Raji (cell line): ENCODE results near the gene NDRG2.

ENCODE experiments used
- POLR2A ChIP-seq: IDR thresholded peaks from 2 replicates; pipeline ENCODE4 v1.6.1; 2011; ENCODE audit warnings: low read depth, low read length, control low read depth; ENCODE audit not compliant: insufficient read depth

NDRG2 gene

DNA sequence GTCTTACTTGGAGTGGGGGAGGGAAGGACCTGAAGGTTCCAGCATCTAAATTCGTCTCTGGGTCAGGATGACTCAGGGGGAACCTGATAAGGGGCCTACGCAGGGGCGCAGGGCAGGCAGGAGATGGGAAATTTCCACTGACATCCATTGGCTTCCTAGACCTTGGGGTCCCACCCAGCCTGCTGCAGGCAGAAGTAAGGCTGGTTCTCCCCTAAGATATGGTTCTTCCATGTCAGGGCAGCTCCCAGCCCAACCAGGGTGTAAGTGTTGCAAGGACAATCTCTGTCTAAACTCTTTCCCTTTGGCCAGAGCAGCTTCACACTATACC lies 2.1 kb upstream of the NDRG2 start:
- no peak for TF ChIP-seq POLR2A

GRCh38 chr14:21026274-21026987 lies 1.6 kb upstream of the NDRG2 start:
- TF ChIP-seq POLR2A: no peak

DNA sequence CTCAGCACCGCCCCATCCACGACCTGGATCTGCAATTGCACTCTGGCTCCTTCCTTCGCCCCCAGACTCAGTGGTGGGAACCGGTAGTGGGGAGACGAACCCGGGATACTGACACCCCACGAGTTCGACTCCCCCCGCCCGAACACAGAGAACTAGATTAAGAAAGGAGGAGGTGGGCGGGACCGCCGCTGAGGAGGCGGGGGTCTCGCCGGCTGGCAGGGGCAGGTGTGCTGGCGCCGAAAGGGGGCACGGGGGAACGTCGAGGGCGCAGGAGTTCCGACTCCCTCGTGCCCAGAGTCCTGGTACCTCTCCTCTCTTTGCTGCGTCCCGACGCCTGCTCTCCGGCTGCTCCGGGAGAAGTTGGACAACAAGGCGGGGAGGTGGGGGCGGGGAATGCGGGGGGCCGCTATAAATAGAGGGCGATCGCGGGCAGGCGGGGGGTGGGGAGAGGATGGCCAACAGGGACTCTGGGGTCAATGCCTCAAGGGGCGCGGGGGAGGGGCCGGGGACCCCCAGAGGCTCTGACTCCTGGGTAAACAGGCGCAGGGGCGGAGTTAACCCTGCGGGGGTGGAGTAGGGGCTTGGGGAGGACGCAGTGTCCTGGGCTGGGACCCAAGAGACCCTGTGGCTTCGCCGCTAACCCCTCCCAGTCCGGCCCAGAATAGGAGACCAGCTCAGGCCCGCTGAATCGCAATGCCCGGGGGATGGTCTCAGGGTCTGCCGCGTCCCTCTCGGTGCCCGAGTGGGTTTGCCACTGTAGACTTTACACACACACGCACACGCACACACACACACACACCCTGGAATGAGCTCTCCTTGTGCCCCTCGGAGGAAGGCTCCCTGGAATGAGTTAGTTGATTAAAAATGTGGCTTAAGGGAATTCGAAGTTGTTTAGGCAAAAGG lies 761 bp upstream of the NDRG2 start:
- TF ChIP-seq POLR2A: no peak

GRCh38 chr14:21023817-21024584 lies 860 bp downstream of the NDRG2 start:
- no peak for TF ChIP-seq POLR2A

DNA sequence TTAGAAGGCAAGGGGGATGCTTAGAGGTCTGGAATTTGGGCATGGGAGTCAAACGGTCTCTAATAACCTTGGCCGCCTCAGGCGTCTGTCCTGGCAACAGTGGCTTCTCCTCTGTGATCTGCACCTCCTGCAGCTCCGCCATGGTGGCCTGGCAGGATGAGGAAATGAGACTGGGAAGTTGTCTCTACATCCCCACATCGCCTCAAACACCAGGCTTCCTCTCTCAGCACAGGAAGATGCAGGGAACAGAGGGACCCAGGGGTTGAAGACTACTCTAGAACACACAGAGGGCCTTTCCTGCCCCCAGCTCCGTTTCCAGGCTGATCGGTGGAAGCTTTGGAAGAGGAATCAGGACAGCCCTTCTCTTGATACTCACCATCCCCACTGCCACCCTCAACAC lies 1.7 kb downstream of the NDRG2 start:
- TF ChIP-seq POLR2A: no peak

DNA sequence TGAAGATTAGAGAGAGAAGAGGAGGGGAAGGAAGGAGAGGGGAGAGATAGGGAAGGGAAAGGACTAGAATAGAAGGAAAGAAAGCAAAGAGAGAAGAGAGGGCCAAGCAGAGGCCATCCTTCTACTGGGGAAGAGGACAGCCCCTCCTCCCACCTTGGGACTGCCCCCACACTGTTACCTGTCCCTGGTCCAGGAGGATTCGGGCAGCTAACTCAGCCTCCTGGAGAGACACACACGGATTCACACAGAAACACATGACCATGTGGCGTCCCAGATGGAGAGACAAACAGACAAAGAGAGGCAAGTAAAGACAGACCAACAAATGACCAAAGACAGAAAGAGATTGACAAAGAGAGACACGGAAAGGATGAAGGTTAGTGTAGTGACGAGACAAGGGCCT lies 2.2 kb downstream of the NDRG2 start:
- TF ChIP-seq POLR2A: no peak

DNA sequence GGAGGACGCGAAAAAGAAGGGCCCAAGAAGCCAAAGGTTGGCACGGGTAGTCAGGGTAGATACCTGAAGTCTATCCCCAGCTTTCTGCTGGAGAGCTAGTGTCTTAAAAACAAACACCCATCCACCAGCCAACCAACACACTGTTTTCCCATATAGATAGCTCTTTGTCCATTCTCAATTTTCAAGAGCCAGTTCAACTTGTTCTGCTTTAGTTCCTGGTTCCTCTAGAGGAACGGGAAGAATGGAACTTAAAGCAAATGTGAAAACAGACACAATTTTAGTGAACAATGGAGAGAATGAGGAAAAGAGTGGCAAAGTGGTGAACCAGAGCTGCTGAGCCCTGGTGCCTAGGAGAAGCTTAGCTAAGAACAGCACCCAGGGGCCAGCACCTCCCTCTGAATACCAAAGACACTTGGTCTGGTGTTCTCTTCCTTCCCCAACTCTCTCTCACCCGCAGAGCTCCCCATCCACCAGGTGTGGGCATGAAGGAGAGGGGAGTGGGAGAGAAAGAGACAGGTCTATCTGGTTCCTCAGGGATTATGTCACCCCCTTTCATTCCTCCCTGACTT lies 3.8 kb downstream of the NDRG2 start:
- TF ChIP-seq POLR2A: no peak

- TF ChIP-seq POLR2A: no peak
These were observed 5.5 kb downstream of the NDRG2 start for GRCh38 chr14:21019366-21019765.

DNA sequence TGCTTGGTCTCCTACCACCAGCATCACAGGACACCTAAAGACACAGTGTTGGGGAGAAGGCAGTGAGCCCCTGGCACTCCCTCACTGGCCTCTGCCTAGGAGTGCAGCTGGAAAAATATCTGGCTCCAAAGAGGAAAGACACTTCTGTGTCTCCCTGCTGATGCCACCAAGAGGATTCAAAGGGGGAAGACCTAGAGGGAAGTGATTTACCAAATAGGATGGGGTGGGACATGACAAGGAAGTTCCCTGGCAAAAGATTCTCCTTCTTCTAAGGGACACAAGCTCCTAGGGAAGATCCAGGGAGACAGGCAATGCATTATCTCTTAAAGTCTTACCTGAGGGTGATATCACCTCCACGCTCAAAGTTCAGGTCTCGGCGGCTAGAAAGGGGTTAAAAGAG lies 6.1 kb downstream of the NDRG2 start:
- no peak for TF ChIP-seq POLR2A

DNA sequence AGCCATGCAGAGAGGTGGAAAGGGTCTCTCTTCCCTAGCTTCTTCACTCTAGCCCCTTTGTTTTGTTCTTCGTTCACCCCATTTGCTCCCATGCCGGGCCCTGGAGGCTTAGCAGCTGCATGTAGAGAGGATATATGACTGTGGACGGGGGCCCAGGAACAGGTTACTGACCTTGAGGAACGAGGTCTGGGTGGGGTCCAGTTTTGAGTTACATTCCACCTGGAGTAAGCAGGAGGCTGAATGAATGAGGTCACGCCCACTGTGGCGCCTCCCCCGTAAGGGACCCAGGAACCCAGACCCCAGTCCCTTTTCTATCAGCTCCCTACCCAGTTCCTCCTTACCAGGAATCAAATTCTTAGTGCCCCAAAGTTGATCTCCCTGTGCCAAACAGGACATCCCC lies 6.6 kb downstream of the NDRG2 start:
- TF ChIP-seq POLR2A: no peak

- no peak for TF ChIP-seq POLR2A
These were observed 7.2 kb downstream of the NDRG2 start for GRCh38 chr14:21017528-21018245.

- no peak for TF ChIP-seq POLR2A
These were observed 8.3 kb downstream of the NDRG2 start for GRCh38 chr14:21016413-21017190.

DNA sequence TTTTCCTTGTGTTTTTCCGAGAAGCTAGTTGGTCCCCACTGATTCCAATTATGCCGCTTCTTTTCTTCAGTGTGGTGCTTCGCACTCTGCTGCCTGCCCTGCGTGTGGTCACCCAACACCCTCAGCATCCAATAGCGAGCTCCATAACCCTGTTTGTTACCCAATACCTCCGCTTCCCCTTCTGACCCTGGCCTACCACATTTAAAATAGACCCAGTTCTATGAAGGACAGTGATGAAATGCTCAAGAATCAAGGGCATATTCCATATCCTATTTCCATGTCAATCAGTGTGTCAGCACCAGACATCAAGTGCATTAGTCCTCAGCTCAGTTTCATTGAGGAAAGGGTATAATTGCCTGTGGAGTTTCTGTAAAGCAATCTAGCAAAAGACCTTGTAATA lies 9.5 kb downstream of the NDRG2 start:
- no peak for TF ChIP-seq POLR2A

- TF ChIP-seq POLR2A: no peak
These were observed 10.1 kb downstream of the NDRG2 start for GRCh38 chr14:21014761-21015190.

DNA sequence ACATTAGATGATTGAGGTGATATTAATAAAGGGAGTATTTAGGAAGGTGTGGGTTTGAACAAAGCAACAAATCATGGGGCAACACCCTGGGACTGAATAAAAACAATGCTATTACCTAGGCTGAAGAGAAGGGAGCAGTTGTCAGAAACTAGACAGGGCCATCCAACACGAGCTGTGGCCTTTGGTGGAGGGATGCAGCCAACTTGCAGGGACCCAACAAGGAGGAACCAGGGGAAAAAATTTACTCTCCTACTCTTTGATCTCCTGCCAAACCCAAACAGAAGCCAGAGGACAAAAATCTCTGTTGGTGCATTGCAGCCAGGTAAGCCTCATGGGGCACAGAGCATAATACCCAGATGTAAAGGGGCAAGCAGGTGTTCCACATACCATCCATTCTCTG lies 13.7 kb downstream of the NDRG2 start:
- TF ChIP-seq POLR2A: no peak
